Measurements from ENCODE around the gene RNF175.
"Not testable (repeated sequence)": the region's sequence is repeated elsewhere in the genome, so short reads cannot be mapped to it uniquely, and the experiment has no call there.

- TF ChIP-seq CTCF (IDR thresholded peaks at IDR 0.05; ENCODE audit: poor library complexity, severe bottlenecking); EZH2 (IDR thresholded peaks at IDR 0.05; ENCODE audit: borderline replicate concordance, insufficient read depth, low read length, poor library complexity, severe bottlenecking); RAD21 (conservative IDR thresholded peaks at IDR 0.05); POLR2AphosphoS5 (IDR thresholded peaks at IDR 0.05); REST (IDR thresholded peaks at IDR 0.05; ENCODE audit: borderline replicate concordance); EP300 (conservative IDR thresholded peaks at IDR 0.05; ENCODE audit: poor library complexity, severe bottlenecking); SMC3 (conservative IDR thresholded peaks at IDR 0.05; ENCODE audit: poor library complexity); TAF1 (IDR thresholded peaks at IDR 0.05; ENCODE audit: low read depth); MXI1 (conservative IDR thresholded peaks at IDR 0.05; ENCODE audit: poor library complexity, severe bottlenecking): not testable (repeated sequence)
Measured at GRCh38 chr4:153666505-153666904, 93.3 kb downstream of the RNF175 start.

Measured in neural cell (in vitro differentiated cells).